DND-41 (cell line): ENCODE results near the gene RARB.

Experiments
- EZH2 ChIP-seq: IDR thresholded peaks from 3 replicates; pipeline ENCODE4 v1.6.1; 2012; ENCODE audit warnings: borderline replicate concordance, low read depth, mild to moderate bottlenecking, moderate library complexity, low read length, inconsistent platforms; ENCODE audit not compliant: severe bottlenecking
- TF ChIP-seq, protein P1 (sequence below): IDR thresholded peaks from 2 replicates; pipeline ENCODE4 v1.5.1; 2012; ENCODE audit warnings: borderline replicate concordance, low read length, moderate library complexity, mild to moderate bottlenecking; ENCODE audit not compliant: poor library complexity, severe bottlenecking; ENCODE audit errors: extremely low read depth

DNA sequence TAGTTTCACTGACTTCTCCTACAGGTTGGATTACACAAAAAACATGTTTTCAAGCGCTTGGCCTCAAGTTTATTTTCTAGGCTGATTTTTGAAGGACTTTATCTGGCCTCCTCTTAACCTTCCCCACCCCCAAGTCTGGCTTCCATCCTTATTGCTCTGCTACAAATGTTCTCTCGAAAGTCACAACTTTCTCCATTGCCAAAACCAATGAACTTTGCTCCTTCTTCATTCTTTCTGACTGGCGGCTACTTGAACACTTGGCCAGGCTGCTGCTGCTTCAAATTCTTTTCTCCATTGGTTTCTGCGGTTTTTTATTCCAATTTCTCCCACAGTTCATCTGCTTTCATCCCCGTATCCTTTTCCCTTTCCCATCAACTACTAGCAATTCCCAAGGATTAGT is 130.1 kb downstream of the RARB start:
- TF ChIP-seq, protein P1, sequence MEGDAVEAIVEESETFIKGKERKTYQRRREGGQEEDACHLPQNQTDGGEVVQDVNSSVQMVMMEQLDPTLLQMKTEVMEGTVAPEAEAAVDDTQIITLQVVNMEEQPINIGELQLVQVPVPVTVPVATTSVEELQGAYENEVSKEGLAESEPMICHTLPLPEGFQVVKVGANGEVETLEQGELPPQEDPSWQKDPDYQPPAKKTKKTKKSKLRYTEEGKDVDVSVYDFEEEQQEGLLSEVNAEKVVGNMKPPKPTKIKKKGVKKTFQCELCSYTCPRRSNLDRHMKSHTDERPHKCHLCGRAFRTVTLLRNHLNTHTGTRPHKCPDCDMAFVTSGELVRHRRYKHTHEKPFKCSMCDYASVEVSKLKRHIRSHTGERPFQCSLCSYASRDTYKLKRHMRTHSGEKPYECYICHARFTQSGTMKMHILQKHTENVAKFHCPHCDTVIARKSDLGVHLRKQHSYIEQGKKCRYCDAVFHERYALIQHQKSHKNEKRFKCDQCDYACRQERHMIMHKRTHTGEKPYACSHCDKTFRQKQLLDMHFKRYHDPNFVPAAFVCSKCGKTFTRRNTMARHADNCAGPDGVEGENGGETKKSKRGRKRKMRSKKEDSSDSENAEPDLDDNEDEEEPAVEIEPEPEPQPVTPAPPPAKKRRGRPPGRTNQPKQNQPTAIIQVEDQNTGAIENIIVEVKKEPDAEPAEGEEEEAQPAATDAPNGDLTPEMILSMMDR: no peak
- no peak for TF ChIP-seq EZH2
